Neutrophil (primary cell): ENCODE measurements around the gene NDST1.

ENCODE experiments used
- H3K27ac ChIP-seq: fragments of 200-600 bp; sonication (generic); 2 replicates; pipeline ENCODE4 v1.5.1; 2016; ENCODE audit warnings: mild to moderate bottlenecking, moderate library complexity
- H3K27me3 ChIP-seq: fragments of 200-600 bp; sonication (generic); 2 replicates; pipeline ENCODE4 v1.6.0; 2016; ENCODE audit warnings: mild to moderate bottlenecking
- H3K36me3 ChIP-seq: fragments of 200-600 bp; sonication (generic); 2 replicates; pipeline ENCODE4 v1.5.1; 2017
- H3K4me1 ChIP-seq, 2 experiments: fragments of 200-600 bp in 1 of 2; sonication (generic) in 1 of 2; 1 replicate in 1 of 2; 2 replicates in 1 of 2; pipeline versions ENCODE4 v1.5.1 to v1.6.1; 2013 to 2016; ENCODE audit warnings: low read depth in 1 of 2, low read length in 1 of 2, mild to moderate bottlenecking in 1 of 2, moderate library complexity in 1 of 2; ENCODE audit not compliant: control insufficient read depth in 1 of 2, insufficient read depth in 1 of 2
- H3K4me3 ChIP-seq, 2 experiments: fragments of 200-600 bp in 1 of 2; sonication (generic) in 1 of 2; 1 replicate in 1 of 2; 2 replicates in 1 of 2; pipeline ENCODE4 v1.5.1; 2013 to 2016; ENCODE audit warnings: low read depth in 1 of 2, low read length in 1 of 2, mild to moderate bottlenecking in 1 of 2, moderate library complexity in 1 of 2
- H3K9me3 ChIP-seq: fragments of 200-600 bp; sonication (generic); 2 replicates; pipeline ENCODE4 v1.5.1; 2016
- TF ChIP-seq, protein P1 (sequence below): fragments of 200-600 bp; sonication (generic); IDR thresholded peaks from 2 replicates; pipeline ENCODE4 v1.5.1; 2016; ENCODE audit warnings: antibody characterized with exemption

NDST1 gene

DNA sequence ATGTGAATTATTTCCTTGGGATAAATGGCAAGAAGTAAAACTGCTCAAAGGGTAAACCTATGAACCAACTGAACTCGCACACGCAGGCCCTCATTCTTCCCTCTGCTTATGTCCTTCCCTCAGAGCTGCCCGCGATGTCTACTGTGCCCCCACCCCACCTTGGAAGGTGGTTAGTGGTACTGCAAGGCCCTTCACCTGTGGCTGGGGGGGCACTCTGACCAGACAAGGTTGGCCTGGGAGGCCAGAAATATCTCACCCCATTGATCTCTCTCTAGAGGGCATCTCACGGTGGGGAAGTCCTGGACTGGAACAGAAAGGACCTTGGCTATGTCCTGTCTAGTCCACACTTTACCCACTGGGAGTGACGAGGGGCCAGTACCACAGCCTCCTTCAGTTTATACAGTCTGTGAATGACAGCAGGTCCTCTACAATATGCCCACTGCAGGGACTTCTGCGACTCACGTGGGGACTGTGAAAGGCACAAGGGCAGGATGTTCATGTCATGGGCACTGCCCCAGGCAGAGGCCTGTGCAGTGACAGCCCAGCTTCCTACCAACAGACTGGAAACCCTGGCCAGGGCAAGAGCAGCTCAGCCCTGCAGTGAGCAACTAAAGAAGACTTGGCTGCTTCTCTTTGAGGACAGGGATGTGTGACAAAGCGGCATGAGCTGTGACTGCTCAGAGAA, 75.8 kb downstream of the NDST1 start:
- Histone ChIP-seq H3K36me3 (no peaks in the 10 kb centered on the region), H3K27me3 (peaks cover 25% of the 10 kb centered on the region), H3K27ac (no peak overlapping the region), H3K9me3 (no peaks in the 10 kb centered on the region), H3K4me1 (no peaks in the 10 kb centered on the region), H3K4me3 (no peak overlapping the region)
- TF ChIP-seq, protein P1, sequence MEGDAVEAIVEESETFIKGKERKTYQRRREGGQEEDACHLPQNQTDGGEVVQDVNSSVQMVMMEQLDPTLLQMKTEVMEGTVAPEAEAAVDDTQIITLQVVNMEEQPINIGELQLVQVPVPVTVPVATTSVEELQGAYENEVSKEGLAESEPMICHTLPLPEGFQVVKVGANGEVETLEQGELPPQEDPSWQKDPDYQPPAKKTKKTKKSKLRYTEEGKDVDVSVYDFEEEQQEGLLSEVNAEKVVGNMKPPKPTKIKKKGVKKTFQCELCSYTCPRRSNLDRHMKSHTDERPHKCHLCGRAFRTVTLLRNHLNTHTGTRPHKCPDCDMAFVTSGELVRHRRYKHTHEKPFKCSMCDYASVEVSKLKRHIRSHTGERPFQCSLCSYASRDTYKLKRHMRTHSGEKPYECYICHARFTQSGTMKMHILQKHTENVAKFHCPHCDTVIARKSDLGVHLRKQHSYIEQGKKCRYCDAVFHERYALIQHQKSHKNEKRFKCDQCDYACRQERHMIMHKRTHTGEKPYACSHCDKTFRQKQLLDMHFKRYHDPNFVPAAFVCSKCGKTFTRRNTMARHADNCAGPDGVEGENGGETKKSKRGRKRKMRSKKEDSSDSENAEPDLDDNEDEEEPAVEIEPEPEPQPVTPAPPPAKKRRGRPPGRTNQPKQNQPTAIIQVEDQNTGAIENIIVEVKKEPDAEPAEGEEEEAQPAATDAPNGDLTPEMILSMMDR = no peak

DNA sequence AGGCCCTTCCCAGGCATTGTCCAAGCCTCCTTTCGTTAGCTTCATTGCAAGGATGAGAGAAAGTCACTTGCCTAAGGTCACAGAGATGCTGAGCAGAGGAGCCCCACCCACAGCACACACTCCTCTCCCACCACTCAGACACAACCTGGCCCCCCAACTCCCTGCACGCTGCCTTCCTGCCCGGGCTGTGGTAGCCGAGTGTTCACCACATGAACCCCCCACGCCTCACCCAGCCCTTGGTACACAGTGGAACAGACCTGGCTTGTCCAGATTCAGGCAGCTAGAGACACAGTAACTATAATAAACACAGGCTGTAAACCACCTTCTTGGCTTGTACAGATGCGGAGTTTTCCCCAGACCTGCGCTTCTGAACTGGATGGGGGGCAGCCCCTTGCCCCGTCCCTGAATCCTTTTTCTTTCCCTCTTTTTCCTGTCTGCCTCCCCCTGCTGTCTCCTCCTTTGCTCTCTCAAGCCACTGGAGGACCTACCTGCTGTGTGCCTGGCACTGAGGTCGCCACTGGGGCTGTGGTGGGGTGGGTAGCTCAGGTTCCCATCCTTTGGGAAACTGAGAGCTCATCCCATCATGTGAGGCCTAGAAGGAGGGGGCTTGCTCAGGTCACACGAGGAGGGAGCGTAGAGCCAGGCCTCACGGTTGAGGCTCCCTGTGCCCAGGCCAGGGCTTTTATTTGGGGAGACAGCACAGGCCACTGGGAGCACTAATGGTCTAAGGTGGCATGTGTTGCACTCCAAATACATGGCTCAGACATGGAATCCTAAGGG, 76.8 kb downstream of the NDST1 start:
- Histone ChIP-seq H3K36me3 (no peaks in the 10 kb centered on the region), H3K4me3 (no peak overlapping the region), H3K4me1 (no peaks in the 10 kb centered on the region), H3K9me3 (no peaks in the 10 kb centered on the region), H3K27me3 (peaks cover 25% of the 10 kb centered on the region), H3K27ac (no peak overlapping the region)
- TF ChIP-seq, protein P1 = no peak

DNA sequence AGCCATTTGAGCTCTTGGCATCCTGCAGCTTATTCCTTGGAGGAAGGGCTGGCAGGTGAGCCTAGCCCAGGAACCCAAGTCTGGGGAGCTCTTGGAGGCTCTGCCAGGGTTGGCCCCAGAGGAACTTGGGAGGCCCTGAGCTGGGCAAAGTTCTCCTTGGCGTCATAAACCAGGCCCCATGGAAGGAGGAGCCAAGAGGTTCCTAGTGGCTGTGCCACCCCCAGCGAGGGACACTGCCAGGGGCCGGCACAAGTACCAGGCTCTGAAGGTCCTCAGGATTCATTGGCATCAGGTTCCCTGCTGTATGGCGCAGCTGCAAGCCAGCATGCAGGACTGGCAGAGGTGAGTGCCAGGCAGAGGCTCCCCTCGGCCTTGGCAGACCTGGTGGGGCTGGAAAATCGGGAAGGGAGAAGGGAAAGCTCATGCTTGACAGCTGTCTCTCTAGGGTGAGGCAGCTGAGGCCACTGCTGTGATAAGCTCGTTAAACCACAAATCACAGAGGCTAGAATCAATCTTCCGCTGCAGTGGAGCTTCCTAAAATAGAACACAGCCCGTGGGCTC, 77.9 kb downstream of the NDST1 start:
- Histone ChIP-seq H3K27me3 (peaks cover 24% of the 10 kb centered on the region), H3K27ac (no peak overlapping the region), H3K36me3 (no peaks in the 10 kb centered on the region), H3K4me3 (no peak overlapping the region), H3K9me3 (no peaks in the 10 kb centered on the region), H3K4me1 (no peaks in the 10 kb centered on the region)
- TF ChIP-seq, protein P1 = no peak

DNA sequence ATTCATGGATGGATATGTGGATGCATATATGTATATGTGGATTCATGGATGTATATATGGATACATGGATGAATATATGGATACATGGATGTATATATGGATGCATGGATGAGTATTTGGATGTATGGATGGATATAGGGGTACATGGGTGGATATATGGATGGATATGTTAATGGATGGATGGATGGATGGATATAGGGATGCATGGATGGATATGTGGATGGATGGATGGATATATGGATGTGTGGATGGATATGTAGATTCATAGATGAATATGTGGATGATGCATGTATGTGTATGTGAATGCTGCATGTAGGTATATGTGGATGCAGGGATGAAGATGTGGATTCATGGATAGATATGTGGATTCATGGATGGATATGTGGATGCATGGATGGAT, 79.1 kb downstream of the NDST1 start:
- Histone ChIP-seq H3K4me1 (no peaks in the 10 kb centered on the region), H3K36me3 (no peaks in the 10 kb centered on the region), H3K27me3 (peaks cover 13% of the 10 kb centered on the region), H3K9me3 (no peaks in the 10 kb centered on the region), H3K4me3 (no peak overlapping the region), H3K27ac (no peak overlapping the region)
- TF ChIP-seq, protein P1 = no peak

DNA sequence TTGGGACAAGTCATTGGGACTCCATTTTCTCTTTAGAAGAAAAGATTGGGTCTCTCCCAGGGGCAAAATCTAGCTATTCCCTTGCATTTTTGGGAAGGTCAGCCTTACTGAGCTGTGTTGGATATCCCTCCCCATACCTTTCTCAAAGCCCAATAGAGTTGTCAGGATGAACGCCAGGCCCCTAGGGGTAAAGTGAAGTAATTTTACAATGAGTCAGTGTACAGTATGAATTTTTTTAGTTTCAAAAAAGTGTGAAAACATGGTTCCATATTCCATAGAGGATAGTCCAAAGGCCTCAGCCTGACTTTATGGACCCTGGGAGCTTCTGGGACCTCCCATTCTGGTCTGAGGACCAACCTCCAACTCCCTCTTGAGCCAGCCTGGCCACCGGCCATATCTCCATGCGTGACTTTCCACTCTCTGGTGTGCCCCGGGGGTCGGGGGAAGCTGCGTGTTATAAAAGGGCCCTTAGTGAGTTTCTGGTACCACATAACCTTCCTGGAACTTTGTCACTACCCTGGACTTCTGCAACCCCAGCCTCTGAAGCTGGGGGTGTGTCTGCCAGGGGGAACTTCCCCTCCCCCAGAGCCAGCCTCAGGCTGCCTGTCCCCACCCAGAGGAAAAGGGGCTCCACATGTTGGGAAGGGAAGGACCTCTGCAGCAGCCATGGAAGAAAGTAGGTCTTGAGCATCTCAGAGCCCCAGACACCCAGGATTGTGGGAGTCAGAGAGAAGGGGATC, 80.1 kb downstream of the NDST1 start:
- no peak overlapping the region for H3K4me3 ChIP-seq
- H3K27me3 ChIP-seq = peaks cover 2% of the 10 kb centered on the region
- no peak overlapping the region for H3K27ac ChIP-seq
- H3K36me3 ChIP-seq = no peaks in the 10 kb centered on the region
- no peaks in the 10 kb centered on the region for H3K4me1 ChIP-seq
- TF ChIP-seq, protein P1 = no peak
- H3K9me3 ChIP-seq = no peaks in the 10 kb centered on the region
